Panc1 (cell line): ENCODE measurements around the gene PBRM1. TPM values are rescaled to one million over a fixed set of nuclear protein-coding genes. Genes with fewer than 3 reads are reported as not detected.

Experiments
- ATAC-seq: fragments of 200-7000 bp; cut with Tn5 transposase; 2 replicates; pipeline ENCODE4 v1.9.1; 2020; ENCODE audit warnings: mild to moderate bottlenecking, moderate library complexity
- Bru-seq: library from RNA; stranded (reverse); fragments of 400-500 nt; gene quantifications from one replicate; lab custom pipeline; 2021; lab: Mats Ljungman, UMichigan
- BruChase-seq, 2 experiments: library from RNA; stranded (reverse); fragments of 400-500 nt; gene quantifications; one replicate each; lab custom pipeline; 2021; lab: Mats Ljungman, UMichigan
- BruUV-seq: library from RNA; stranded (reverse); fragments of 400-500 nt; replicated peaks from 2 replicates; lab custom pipeline; 2021; lab: Mats Ljungman, UMichigan
- CTCF ChIA-PET: fragments of 300-600 bp; sonication (Branson Sonifier 250); formaldehyde crosslinking; loops from one replicate; lab custom pipeline; 2022; ENCODE audit warnings: antibody characterized with exemption; lab: Charles Lee
- POLR2A ChIA-PET: fragments of 300-600 bp; sonication (Branson Sonifier 250); formaldehyde crosslinking; loops from one replicate; lab custom pipeline; 2022; ENCODE audit warnings: antibody characterized with exemption; lab: Charles Lee
- DNase-seq: peaks from one replicate; pipeline ENCODE4 v3.0.0-alpha.2; 2010; ENCODE audit warnings: low read depth, low spot score
- H3K27ac ChIP-seq: 2 replicates; pipeline ENCODE4 v1.5.1; 2011; ENCODE audit warnings: mild to moderate bottlenecking, low read length, inconsistent platforms
- H3K27me3 ChIP-seq: fragments of 200-500 bp; sonication (Bioruptor generic); 2 replicates; pipeline ENCODE4 v1.6.0; 2014; ENCODE audit warnings: low read length, inconsistent platforms; ENCODE audit not compliant: control insufficient read depth, insufficient read depth
- H3K36me3 ChIP-seq: fragments of 200-500 bp; sonication (Bioruptor generic); 2 replicates; pipeline ENCODE4 v1.5.1; 2014; ENCODE audit warnings: inconsistent platforms, mild to moderate bottlenecking, low read length, moderate library complexity; ENCODE audit not compliant: control insufficient read depth, insufficient read depth
- H3K4me1 ChIP-seq: 2 replicates; pipeline ENCODE4 v1.5.1; 2011; ENCODE audit warnings: inconsistent platforms, mild to moderate bottlenecking, low read length, moderate library complexity; ENCODE audit not compliant: control insufficient read depth, insufficient read depth
- H3K4me3 ChIP-seq, 2 experiments: 2 replicates each; pipeline ENCODE4 v1.5.1; 2011 to 2012; ENCODE audit warnings: low read depth in 2 of 2, low read length in 2 of 2, mild to moderate bottlenecking in 2 of 2, inconsistent platforms in 1 of 2, moderate library complexity in 1 of 2
- H3K9me3 ChIP-seq: fragments of 200-500 bp; sonication (Bioruptor generic); 2 replicates; pipeline ENCODE4 v1.5.1; 2014; ENCODE audit warnings: low read depth, mild to moderate bottlenecking, inconsistent platforms, low read length, moderate library complexity; ENCODE audit not compliant: control insufficient read depth, insufficient read depth
- CTCF ChIP-seq: fragments of 450-650 bp; IDR thresholded peaks from 2 replicates; pipeline ENCODE4 v1.5.1; 2017; ENCODE audit warnings: mild to moderate bottlenecking
- POLR2AphosphoS5 ChIP-seq: IDR thresholded peaks from 2 replicates; pipeline ENCODE4 v1.6.1; 2012; ENCODE audit warnings: mild to moderate bottlenecking, low read depth, low read length, moderate library complexity
- REST ChIP-seq, 2 experiments: IDR thresholded peaks; 2 replicates each; pipeline ENCODE4 v1.6.1; 2011 to 2012; ENCODE audit warnings: low read depth in 2 of 2, control low read depth in 1 of 2, low read length in 1 of 2, mild to moderate bottlenecking in 1 of 2, moderate library complexity in 1 of 2; ENCODE audit not compliant: insufficient read depth in 1 of 2
- SIN3A ChIP-seq: IDR thresholded peaks from 2 replicates; pipeline ENCODE4 v1.6.1; 2012; ENCODE audit warnings: low read depth, mild to moderate bottlenecking, low read length, moderate library complexity, borderline replicate concordance; ENCODE audit not compliant: insufficient read depth
- TCF7L2 ChIP-seq: IDR thresholded peaks from 2 replicates; pipeline ENCODE4 v1.6.1; 2011; ENCODE audit warnings: mild to moderate bottlenecking, low read depth, low read length, inconsistent platforms
- in situ Hi-C: cut with HindIII; loops from 2 replicates; pipeline ENCODE4 v1.10.0; 2016; ENCODE audit warnings: low sequenced_read_pairs, low pct_unique_long_range_greater_than_20kb
- intact Hi-C: fragments of 100-400 bp; cut with micrococcal nuclease; formaldehyde crosslinking; loops from one replicate; pipeline ENCODE4 v1.10.0; 2022; ENCODE audit not compliant: unreplicated experiment
- long read RNA-seq: library from polyadenylated mRNA; unstranded; transcript quantifications from one replicate; pipeline ENCODE4 v2.0.0, GENCODE V29; 2021; ENCODE audit not compliant: unreplicated experiment
- polyA plus RNA-seq: library from polyadenylated mRNA; unstranded; fragments of >200 nt; gene quantifications from one replicate; pipeline ENCODE4 v1.2.1, GENCODE V29; 2012; ENCODE audit warnings: missing spikeins; ENCODE audit not compliant: insufficient read length
- total RNA-seq: library from RNA; stranded (reverse); gene quantifications from one replicate; pipeline ENCODE4 v1.2.1, GENCODE V29; 2021; ENCODE audit not compliant: unreplicated experiment

Gene PBRM1
- total RNA-seq: 43.5 TPM
- 18.7 TPM for polyA plus RNA-seq
- percentile 78 among the genes with signal in this experiment for Bru-seq, nascent RNA
- percentile 75 among the genes with signal in this experiment for BruChase-seq, experiment 1, labeled RNA remaining after a 2-hour chase
- BruChase-seq, experiment 2, labeled RNA remaining after a 6-hour chase: percentile 84 among the genes with signal in this experiment
- long read RNA-seq, partial matches to known transcripts: 48 of 74 reads
- long read RNA-seq, other reads (novel, unspliced or antisense): 26 of 74 reads

- Histone ChIP-seq H3K9me3 (no peaks in the 10 kb centered on the region), H3K4me1 (peaks cover 26% of the 10 kb centered on the region), H3K27me3 (no peaks in the 10 kb centered on the region), H3K4me3 (peak within 1 kb of the TSS; percentile 95 to 98), H3K27ac (peak within 1 kb of the TSS; percentile 97), H3K36me3 (peaks cover 38% of the 10 kb centered on the region)
- ChIA-PET CTCF (no interaction called here), POLR2A (no interaction called here)
- intact Hi-C loops (no loop called here), in situ Hi-C loops (no loop called here)
- ATAC-seq (peak; percentile 90), DNase-seq (no peak)
- BruUV-seq: TSS peak; percentile 75
- TF ChIP-seq REST (IDR thresholded peaks at IDR 0.05; ENCODE audit: insufficient read depth in 1 of 2, low read depth in 2 of 2, low read length in 1 of 2): peak in 1 of 2 experiments; percentile 59; a peak in 1 of 4 replicates
- 0 out of 2 replicates have a peak, but pooled peaks have one; percentile 25 for TF ChIP-seq TCF7L2
- no peak for TF ChIP-seq CTCF
- peak; percentile 91 for TF ChIP-seq POLR2AphosphoS5
- peak; percentile 87 for TF ChIP-seq SIN3A
These were observed at the start of gene PBRM1, which contains the start of gene GNL3 for GRCh38 chr3:52685709-52686691. PBRM1 (minus strand) TSS chr3:52685913. GNL3 (plus strand) TSS chr3:52686032; CDS start chr3:52686093, 61 bp downstream.

- Histone ChIP-seq H3K27me3 (no peaks in the 10 kb centered on the region), H3K4me3 (no peak overlapping the region), H3K27ac (no peak overlapping the region), H3K4me1 (no peaks in the 10 kb centered on the region), H3K36me3 (peaks cover 7% of the 10 kb centered on the region; the same call in 1 of the 2 replicates), H3K9me3 (peaks cover 7% of the 10 kb centered on the region; the same call in 1 of the 2 replicates)
- no peak for DNase-seq
- no TSS peak for BruUV-seq
- in situ Hi-C loops: no loop called here
- ATAC-seq: no peak
- TF ChIP-seq CTCF: no peak
- no peak for TF ChIP-seq REST (IDR thresholded peaks at IDR 0.05; ENCODE audit: insufficient read depth in 1 of 2, low read depth in 2 of 2, low read length in 1 of 2)
- no peak for TF ChIP-seq POLR2AphosphoS5
- no peak for TF ChIP-seq TCF7L2
- no peak for TF ChIP-seq SIN3A
- CTCF ChIA-PET: no interaction called here
- intact Hi-C loops: no loop called here
- POLR2A ChIA-PET: no interaction called here
These were observed 47.7 kb upstream of the PBRM1 start for GRCh38 chr3:52733256-52733891.
